ENCODE data around the gene FGGY.
"Not testable (repeated sequence)": the region's sequence is repeated elsewhere in the genome, so short reads cannot be mapped to it uniquely, and the experiment has no call there.

The FGGY gene

GRCh38 chr1:59545830-59546229 is 248.9 kb downstream of the FGGY start:
- DNase-seq (ENCODE audit: low read depth), result no peak

- no peak for DNase-seq (ENCODE audit: low read depth)
Measured at GRCh38 chr1:59549066-59549837, 252.4 kb downstream of the FGGY start.

GRCh38 chr1:59549903-59550302 is 253.0 kb downstream of the FGGY start:
- no peak for DNase-seq (ENCODE audit: low read depth)

GRCh38 chr1:59552007-59552406 is 255.1 kb downstream of the FGGY start:
- no peak for DNase-seq (ENCODE audit: low read depth)

GRCh38 chr1:59553371-59553770 is 256.5 kb downstream of the FGGY start:
- DNase-seq (ENCODE audit: low read depth), result no peak

GRCh38 chr1:59554011-59554663 is 257.2 kb downstream of the FGGY start:
- no peak for DNase-seq (ENCODE audit: low read depth)

GRCh38 chr1:59554752-59555151 is 257.9 kb downstream of the FGGY start:
- no peak for DNase-seq (ENCODE audit: low read depth)

GRCh38 chr1:59556398-59556797 is 259.5 kb downstream of the FGGY start:
- no peak for DNase-seq (ENCODE audit: low read depth)

GRCh38 chr1:59556802-59557548 is 260.1 kb downstream of the FGGY start:
- no peak for DNase-seq (ENCODE audit: low read depth)

- no peak for DNase-seq (ENCODE audit: low read depth)
Measured at GRCh38 chr1:59557549-59557885, 260.6 kb downstream of the FGGY start.

- not testable (repeated sequence) for DNase-seq (ENCODE audit: low read depth)
Measured at GRCh38 chr1:59558580-59558979, 261.7 kb downstream of the FGGY start.

GRCh38 chr1:59560807-59561450 is 264.0 kb downstream of the FGGY start:
- DNase-seq (ENCODE audit: low read depth), result no peak

- no peak for DNase-seq (ENCODE audit: low read depth)
Measured at GRCh38 chr1:59561796-59562195, 264.9 kb downstream of the FGGY start.

GRCh38 chr1:59564192-59564891 is 267.4 kb downstream of the FGGY start:
- DNase-seq (ENCODE audit: low read depth), result no peak

GRCh38 chr1:59565611-59566410 is 268.9 kb downstream of the FGGY start:
- no peak for DNase-seq (ENCODE audit: low read depth)

- no peak for DNase-seq (ENCODE audit: low read depth)
Measured at GRCh38 chr1:59568158-59568935, 271.5 kb downstream of the FGGY start.

GRCh38 chr1:59569198-59569597 is 272.3 kb downstream of the FGGY start:
- DNase-seq (ENCODE audit: low read depth), result no peak

GRCh38 chr1:59570524-59570923 is 273.6 kb downstream of the FGGY start:
- DNase-seq (ENCODE audit: low read depth), result peak; percentile 2

GRCh38 chr1:59574085-59574484 is 277.2 kb downstream of the FGGY start:
- no peak for DNase-seq (ENCODE audit: low read depth)

GRCh38 chr1:59577774-59578173 is 280.9 kb downstream of the FGGY start:
- DNase-seq (ENCODE audit: low read depth), result no peak
